SJSA1 (cell line): ENCODE measurements around the gene PTPRD. TPM values are rescaled to one million over a fixed set of nuclear protein-coding genes. Genes with fewer than 3 reads are reported as not detected.

ENCODE experiments used
- DNase-seq, 2 experiments: peaks; one replicate each; pipeline ENCODE4 v3.0.0-alpha.2; 2015 to 2020; ENCODE audit warnings: low spot score in 2 of 2, low read depth in 1 of 2
- H3K27ac ChIP-seq: fragments of 250-450 bp; sonication (Bioruptor Pico); 2 replicates; pipeline ENCODE4 v1.5.1; 2020; ENCODE audit warnings: mild to moderate bottlenecking, moderate library complexity
- H3K27me3 ChIP-seq: fragments of 250-450 bp; sonication (Bioruptor Pico); replicated peaks from 2 replicates; pipeline ENCODE4 v1.5.1; 2020; ENCODE audit warnings: mild to moderate bottlenecking, moderate library complexity
- H3K36me3 ChIP-seq: fragments of 250-450 bp; sonication (Bioruptor Pico); 2 replicates; pipeline ENCODE4 v1.5.1; 2020; ENCODE audit warnings: mild to moderate bottlenecking
- H3K4me1 ChIP-seq: fragments of 250-450 bp; sonication (Bioruptor Pico); replicated peaks from 2 replicates; pipeline ENCODE4 v1.6.1; 2021; ENCODE audit warnings: mild to moderate bottlenecking
- H3K4me3 ChIP-seq: fragments of 250-450 bp; sonication (Bioruptor Pico); 2 replicates; pipeline ENCODE4 v1.5.1; 2020; ENCODE audit warnings: mild to moderate bottlenecking
- H3K9me3 ChIP-seq: fragments of 250-450 bp; sonication (Bioruptor Pico); replicated peaks from 2 replicates; pipeline ENCODE4 v1.5.1; 2020; ENCODE audit warnings: mild to moderate bottlenecking
- total RNA-seq: library from RNA; depleted of rRNA; stranded (reverse); fragments of >200 nt; shearing (Covaris generic); gene quantifications from 2 replicates; pipeline ENCODE4 v1.2.3, GENCODE V29; 2014

PTPRD gene
- total RNA-seq, 1 experiment from 2014 or later = not detected

- Histone ChIP-seq H3K4me3 (no peak overlapping the region), H3K27ac (no peak overlapping the region), H3K9me3 (no peaks in the 10 kb centered on the region), H3K36me3 (no peaks in the 10 kb centered on the region), H3K27me3 (no peaks in the 10 kb centered on the region), H3K4me1 (no peaks in the 10 kb centered on the region)
- no peak for DNase-seq
Observed at GRCh38 chr9:8395022-8395421, 2217.8 kb downstream of the PTPRD start.

- no peak for DNase-seq
- Histone ChIP-seq H3K4me3 (no peak overlapping the region), H3K27ac (no peak overlapping the region), H3K36me3 (no peaks in the 10 kb centered on the region), H3K4me1 (no peaks in the 10 kb centered on the region), H3K9me3 (no peaks in the 10 kb centered on the region), H3K27me3 (no peaks in the 10 kb centered on the region)
Observed at GRCh38 chr9:8394341-8394740, 2218.5 kb downstream of the PTPRD start.

GRCh38 chr9:8392866-8393265 lies 2219.9 kb downstream of the PTPRD start:
- DNase-seq = no peak
- H3K36me3 ChIP-seq = no peaks in the 10 kb centered on the region
- H3K27ac ChIP-seq = no peak overlapping the region
- H3K27me3 ChIP-seq = no peaks in the 10 kb centered on the region
- H3K9me3 ChIP-seq = no peaks in the 10 kb centered on the region
- no peak overlapping the region for H3K4me3 ChIP-seq
- no peaks in the 10 kb centered on the region for H3K4me1 ChIP-seq

- H3K9me3 ChIP-seq = no peaks in the 10 kb centered on the region
- no peak for DNase-seq
- no peaks in the 10 kb centered on the region for H3K36me3 ChIP-seq
- no peak overlapping the region for H3K27ac ChIP-seq
- H3K27me3 ChIP-seq = no peaks in the 10 kb centered on the region
- H3K4me1 ChIP-seq = no peaks in the 10 kb centered on the region
- H3K4me3 ChIP-seq = no peak overlapping the region
Observed at GRCh38 chr9:8391566-8391965, 2221.2 kb downstream of the PTPRD start.

DNA sequence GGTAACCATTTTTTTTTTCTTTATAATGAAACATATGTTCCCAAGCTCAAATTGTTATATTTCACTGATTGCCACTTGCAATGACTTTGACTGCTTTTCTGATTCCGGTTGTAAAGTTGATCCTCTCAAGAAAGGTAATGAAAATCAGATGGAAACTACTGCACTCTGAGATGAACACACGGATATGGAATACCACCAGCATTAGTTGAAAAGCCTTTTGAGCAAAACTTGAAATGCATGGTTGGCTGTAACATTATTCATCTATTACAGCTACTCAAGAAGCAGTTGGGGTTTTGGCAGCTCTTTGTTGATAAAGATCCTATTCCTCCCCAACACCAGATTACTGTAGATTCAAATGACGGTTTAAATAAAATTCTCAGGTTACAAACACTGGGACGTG lies 2221.7 kb downstream of the PTPRD start:
- DNase-seq = no peak
- Histone ChIP-seq H3K4me3 (no peak overlapping the region), H3K27me3 (no peaks in the 10 kb centered on the region), H3K9me3 (no peaks in the 10 kb centered on the region), H3K27ac (no peak overlapping the region), H3K4me1 (no peaks in the 10 kb centered on the region), H3K36me3 (no peaks in the 10 kb centered on the region)

DNA sequence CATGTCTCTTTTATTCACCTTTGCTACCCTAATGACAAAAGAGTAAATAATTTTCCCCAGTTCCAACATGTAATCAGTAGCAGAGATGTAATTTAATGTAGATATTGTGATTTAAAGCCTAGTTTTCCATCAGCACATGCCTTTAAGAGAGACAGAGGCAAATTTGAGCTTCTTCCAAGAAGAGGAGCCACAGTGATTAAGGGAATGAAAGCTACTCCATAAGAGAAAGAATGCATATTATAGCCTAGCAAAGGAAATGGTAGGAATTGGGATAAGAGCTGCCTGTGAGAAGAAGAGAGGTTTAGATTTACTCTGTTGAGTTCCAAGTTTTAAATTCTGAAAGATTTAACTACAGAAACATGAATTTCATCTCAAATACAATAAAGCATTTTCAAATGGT lies 2222.2 kb downstream of the PTPRD start:
- Histone ChIP-seq H3K4me3 (no peak overlapping the region), H3K4me1 (no peaks in the 10 kb centered on the region), H3K36me3 (no peaks in the 10 kb centered on the region), H3K9me3 (no peaks in the 10 kb centered on the region), H3K27ac (no peak overlapping the region), H3K27me3 (no peaks in the 10 kb centered on the region)
- DNase-seq = no peak

DNA sequence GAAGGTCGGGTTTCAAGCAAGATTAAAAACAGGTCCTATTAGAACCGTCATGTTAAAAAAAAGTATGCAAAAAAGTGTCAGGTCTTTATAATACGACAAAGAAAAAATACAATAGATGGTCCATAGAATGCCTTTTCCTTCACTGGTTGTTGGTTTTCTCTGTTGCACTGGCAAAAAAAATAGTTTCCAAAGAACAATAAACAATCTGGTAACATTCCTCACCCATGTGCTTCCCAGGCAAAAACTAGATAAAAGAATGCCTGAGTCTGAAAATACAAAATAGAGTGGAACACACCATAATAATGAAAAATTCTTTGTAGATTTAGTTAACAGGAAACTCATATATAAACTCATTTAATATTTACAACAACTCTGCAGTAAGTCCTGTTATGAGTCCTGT lies 2223.3 kb downstream of the PTPRD start:
- H3K9me3 ChIP-seq = no peaks in the 10 kb centered on the region
- no peaks in the 10 kb centered on the region for H3K36me3 ChIP-seq
- no peaks in the 10 kb centered on the region for H3K27me3 ChIP-seq
- no peak overlapping the region for H3K4me3 ChIP-seq
- DNase-seq = no peak
- no peaks in the 10 kb centered on the region for H3K4me1 ChIP-seq
- no peak overlapping the region for H3K27ac ChIP-seq

DNA sequence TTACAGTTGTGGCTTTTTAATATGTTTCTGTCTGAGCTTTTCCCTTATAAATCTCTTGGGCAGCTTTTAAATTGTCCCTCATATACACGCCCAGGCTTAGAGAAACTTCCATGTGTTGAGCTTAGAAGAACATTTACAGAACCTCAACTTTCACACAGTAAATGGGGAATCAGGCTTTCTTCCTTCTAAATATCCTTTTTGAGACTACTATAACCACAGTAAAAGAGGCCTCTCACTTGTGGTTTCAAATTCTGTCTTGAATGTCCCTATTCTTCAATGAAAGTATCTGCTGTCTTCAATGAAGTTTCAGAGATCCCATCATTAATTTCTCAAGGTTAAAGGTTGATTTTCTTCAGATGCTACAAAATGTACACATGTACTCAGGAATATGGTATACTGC lies 2224.7 kb downstream of the PTPRD start:
- H3K27me3 ChIP-seq = no peaks in the 10 kb centered on the region
- DNase-seq = no peak
- H3K9me3 ChIP-seq = no peaks in the 10 kb centered on the region
- H3K27ac ChIP-seq = no peak overlapping the region
- H3K4me1 ChIP-seq = no peaks in the 10 kb centered on the region
- H3K36me3 ChIP-seq = no peaks in the 10 kb centered on the region
- no peak overlapping the region for H3K4me3 ChIP-seq

GRCh38 chr9:8384091-8384490 lies 2228.7 kb downstream of the PTPRD start:
- H3K4me1 ChIP-seq = no peaks in the 10 kb centered on the region
- H3K36me3 ChIP-seq = no peaks in the 10 kb centered on the region
- no peaks in the 10 kb centered on the region for H3K27me3 ChIP-seq
- H3K27ac ChIP-seq = no peak overlapping the region
- no peak for DNase-seq
- H3K4me3 ChIP-seq = no peak overlapping the region
- no peaks in the 10 kb centered on the region for H3K9me3 ChIP-seq

DNA sequence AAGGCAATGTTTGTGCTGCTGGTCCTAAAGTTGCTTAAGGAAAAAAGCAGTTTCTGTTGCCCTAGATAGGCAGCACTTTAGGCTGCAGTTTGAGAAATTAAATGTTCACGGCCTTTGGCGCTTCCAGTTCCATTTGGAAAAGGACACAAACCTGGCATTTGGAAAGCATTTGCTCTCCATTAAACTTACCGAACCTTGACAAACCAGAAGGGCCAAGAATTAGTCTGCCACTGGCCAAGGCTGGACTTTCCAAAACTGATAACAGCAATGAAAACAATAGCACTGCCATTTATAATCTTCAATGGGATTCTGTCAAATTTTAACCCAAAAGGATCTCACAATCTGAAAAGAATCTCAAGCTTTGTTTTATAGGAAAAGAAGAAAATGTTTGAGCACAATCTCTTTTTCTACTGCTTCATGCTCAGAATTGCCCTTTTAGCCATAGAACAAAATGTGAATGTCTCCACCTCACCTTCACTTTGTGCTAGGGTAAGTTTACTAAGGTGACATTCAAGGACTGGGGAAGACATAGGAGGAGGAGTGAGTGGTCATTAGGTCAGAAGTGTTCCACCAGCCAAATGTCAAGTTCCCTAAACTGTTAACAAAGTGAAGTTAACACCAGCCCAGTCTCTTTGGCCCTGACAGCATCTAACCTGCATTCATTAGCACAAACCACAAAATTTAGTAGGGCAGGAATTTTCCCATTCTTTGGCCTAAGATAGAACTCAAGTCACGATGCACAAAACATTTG lies 2229.8 kb downstream of the PTPRD start:
- no peak for DNase-seq
- Histone ChIP-seq H3K4me1 (no peaks in the 10 kb centered on the region), H3K4me3 (no peak overlapping the region), H3K36me3 (no peaks in the 10 kb centered on the region), H3K27me3 (no peaks in the 10 kb centered on the region), H3K9me3 (no peaks in the 10 kb centered on the region), H3K27ac (no peak overlapping the region)

- DNase-seq = no peak
Observed at GRCh38 chr9:8382266-8382665, 2230.5 kb downstream of the PTPRD start.

GRCh38 chr9:8381601-8382000 lies 2231.2 kb downstream of the PTPRD start:
- H3K4me1 ChIP-seq = no peaks in the 10 kb centered on the region
- H3K27ac ChIP-seq = no peak overlapping the region
- DNase-seq = no peak
- H3K27me3 ChIP-seq = no peaks in the 10 kb centered on the region
- H3K36me3 ChIP-seq = no peaks in the 10 kb centered on the region
- H3K9me3 ChIP-seq = no peaks in the 10 kb centered on the region
- no peak overlapping the region for H3K4me3 ChIP-seq

More at GRCh38 chr9:8382266-8382665, 2230.5 kb downstream of the PTPRD start:
- H3K9me3 ChIP-seq = no peaks in the 10 kb centered on the region
- no peaks in the 10 kb centered on the region for H3K36me3 ChIP-seq
- no peaks in the 10 kb centered on the region for H3K4me1 ChIP-seq
- H3K27ac ChIP-seq = no peak overlapping the region
- H3K27me3 ChIP-seq = no peaks in the 10 kb centered on the region
- no peak overlapping the region for H3K4me3 ChIP-seq

DNA sequence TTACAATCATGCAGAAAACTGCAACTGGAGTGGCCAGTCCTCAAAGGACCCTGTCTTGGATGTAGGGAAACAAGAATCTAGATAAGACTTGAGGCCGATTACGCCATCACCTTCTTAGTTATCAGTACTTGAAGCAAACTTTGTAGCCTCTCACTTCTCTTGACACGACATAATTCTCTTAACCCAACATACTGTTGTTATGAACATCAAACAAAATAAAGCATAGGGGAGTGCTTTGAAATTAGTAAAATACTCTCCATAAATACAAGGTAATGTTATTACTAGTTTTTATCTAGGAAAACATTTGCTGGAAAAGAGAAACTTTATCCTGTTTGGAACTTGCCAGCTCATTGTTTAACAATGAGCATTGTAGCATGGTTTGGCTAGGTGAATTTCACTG lies 2238.3 kb downstream of the PTPRD start:
- no peak overlapping the region for H3K27ac ChIP-seq

GRCh38 chr9:8371686-8372085 lies 2241.1 kb downstream of the PTPRD start:
- no peak for DNase-seq
- H3K9me3 ChIP-seq = no peaks in the 10 kb centered on the region
- H3K27me3 ChIP-seq = no peaks in the 10 kb centered on the region
- no peak overlapping the region for H3K4me3 ChIP-seq
- H3K27ac ChIP-seq = no peak overlapping the region
- no peaks in the 10 kb centered on the region for H3K36me3 ChIP-seq
- no peaks in the 10 kb centered on the region for H3K4me1 ChIP-seq

More for the DNA sequence above, 2238.3 kb downstream of the PTPRD start:
- H3K4me3 ChIP-seq = no peak overlapping the region
- H3K4me1 ChIP-seq = no peaks in the 10 kb centered on the region
- no peaks in the 10 kb centered on the region for H3K9me3 ChIP-seq
- DNase-seq = no peak
- no peaks in the 10 kb centered on the region for H3K27me3 ChIP-seq
- no peaks in the 10 kb centered on the region for H3K36me3 ChIP-seq
